SH-SY5Y (cell line): ENCODE results near the gene HES1.

ENCODE experiments used
- GATA2 ChIP-seq: IDR thresholded peaks from 2 replicates; pipeline ENCODE4 v1.6.1; 2011; ENCODE audit warnings: mild to moderate bottlenecking, low read depth, low read length
- GATA3 ChIP-seq: IDR thresholded peaks from 2 replicates; pipeline ENCODE4 v1.6.1; 2011; ENCODE audit warnings: low read depth, mild to moderate bottlenecking, low read length, moderate library complexity

- TF ChIP-seq GATA2 (no peak), GATA3 (no peak)
Measured at GRCh38 chr3:194114123-194114522, 21.8 kb upstream of the HES1 start.
